Effector CD8-positive, alpha-beta T cell (primary cell): Measurements from ENCODE around the gene SLC29A2.
"Not testable (repeated sequence)": the region's sequence is repeated elsewhere in the genome, so short reads cannot be mapped to it uniquely, and the experiment has no call there.

Experiments used
- DNase-seq: peaks from one replicate; lab custom pipeline; 2025; lab: John Stamatoyannopoulos, UW

SLC29A2 gene

DNA sequence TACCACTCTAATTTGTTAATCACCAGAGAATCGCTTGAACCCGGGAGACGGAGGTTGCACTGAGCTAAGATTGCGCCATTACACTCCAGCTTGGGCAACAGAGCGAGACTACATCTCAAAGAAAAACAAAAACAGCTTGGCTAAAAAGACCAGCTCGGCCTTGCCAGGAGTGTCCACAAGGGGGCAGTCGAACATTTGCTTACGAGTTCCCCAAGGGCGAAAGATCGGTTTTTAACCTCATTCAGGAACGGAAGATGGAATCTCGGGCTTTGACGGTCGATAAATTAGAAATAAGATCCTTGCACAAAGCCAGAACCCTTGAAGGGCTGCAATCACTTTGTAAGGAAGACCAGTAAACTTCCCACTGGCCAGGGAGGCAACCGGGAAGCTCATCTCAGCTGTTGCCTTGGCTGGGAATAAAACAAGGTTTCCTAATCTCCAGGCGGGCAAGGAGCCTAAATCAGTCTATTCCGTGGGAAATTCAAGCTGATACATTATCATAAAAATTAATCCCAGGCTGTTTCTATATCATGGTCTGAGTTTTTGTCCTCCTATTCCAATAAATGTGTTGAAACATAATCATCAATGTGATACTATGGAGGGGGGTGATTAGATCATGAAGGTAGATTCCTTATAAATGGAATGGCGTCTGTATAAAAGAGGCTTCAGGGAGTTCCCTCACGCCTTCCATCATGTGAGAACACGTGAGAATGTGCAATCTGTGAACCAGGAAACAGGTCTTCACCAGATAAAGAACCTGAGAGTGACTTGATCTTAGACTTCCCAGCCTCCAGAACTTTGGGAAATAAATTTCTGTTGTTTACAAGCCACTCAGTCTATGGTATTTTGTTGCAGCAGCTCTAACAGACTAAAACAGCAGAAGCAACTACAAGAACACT, 14.9 kb upstream of the SLC29A2 start:
- DNase-seq, result peak; percentile 73

GRCh38 chr11:66384316-66384715, 12.8 kb upstream of the SLC29A2 start:
- not testable (repeated sequence) for DNase-seq

- DNase-seq, result not testable (repeated sequence)
Observed at GRCh38 chr11:66380264-66380663, 8.7 kb upstream of the SLC29A2 start.

GRCh38 chr11:66373690-66374287, 2.2 kb upstream of the SLC29A2 start:
- not testable (repeated sequence) for DNase-seq

DNA sequence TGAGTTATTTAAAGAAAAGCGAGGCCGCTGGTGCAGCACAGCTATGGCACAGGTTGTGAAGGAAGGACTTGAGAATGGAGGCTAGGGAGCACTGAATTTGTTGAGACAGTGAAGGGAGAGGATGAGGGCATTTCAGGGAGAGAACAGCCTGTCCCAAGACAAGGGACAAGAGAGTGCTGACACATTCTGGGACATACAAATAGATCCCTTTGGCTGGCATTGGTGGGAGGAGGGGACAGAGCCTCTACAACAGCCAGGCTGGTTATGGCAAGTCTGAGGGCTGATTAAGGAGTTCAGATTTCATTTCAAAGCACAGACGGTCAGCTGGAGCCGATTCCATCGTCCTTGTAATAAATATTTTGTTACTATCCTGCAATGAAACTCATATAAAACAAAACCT, 1.7 kb upstream of the SLC29A2 start:
- DNase-seq, result no peak

DNA sequence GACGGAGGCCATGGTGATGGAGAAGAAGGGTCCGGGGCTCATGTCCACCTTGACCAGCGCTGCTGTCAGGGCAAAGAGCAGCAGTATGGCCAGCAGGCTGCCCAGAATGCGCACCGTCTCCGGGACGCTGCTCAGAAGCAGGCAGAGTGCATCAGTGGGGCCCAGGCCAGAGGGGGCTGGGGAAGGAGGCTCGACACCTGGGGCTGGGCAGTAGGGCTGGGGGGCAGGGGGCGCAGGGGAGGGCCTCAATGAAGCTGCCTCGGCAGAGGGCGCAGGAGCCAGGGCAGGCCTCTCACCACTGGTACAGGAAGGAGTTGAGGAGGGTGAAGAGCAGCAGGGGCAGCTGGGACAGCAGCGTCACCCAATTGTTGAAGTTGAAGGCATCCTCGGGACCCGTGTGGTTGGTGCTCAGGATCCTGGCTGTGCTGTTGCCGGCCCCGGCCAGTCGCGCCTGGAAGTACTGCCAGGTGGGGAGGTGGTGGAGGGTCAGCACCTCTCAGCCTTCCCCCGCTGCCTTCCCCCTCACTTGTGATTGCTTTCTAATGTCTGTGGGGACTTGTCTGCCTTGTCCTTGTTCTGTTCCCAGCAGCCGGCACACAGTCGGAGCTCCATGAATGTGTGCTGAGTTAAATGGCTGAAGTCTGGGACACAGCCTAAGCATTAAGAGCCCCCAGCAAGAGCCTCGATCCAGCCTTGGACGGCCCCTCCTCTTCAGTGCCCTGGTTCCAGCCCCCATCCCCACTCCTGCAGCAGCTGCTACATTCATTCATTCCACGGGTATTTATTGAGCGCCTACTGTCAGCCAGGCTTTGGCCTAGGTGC, 2.3 kb downstream of the SLC29A2 start:
- no peak for DNase-seq

DNA sequence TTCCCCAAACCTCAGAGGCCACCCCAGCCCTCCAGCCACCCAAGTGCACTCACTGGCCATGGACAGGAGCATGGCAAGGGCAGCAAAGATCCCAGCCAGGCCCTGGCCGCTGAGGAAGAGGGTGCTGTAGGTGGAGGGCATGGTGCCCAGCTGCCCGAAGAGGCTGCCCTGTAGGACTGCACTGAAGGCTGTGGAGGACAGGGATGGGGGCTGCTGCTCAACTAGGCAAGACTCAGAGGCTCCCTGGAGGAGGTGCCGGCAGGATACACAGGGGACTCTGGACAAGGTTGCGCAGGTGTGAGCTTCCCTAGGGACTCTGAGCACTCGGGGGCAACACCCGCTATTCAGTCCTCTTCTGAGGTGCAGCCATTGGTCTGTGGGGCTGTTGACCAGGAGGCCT, 3.1 kb downstream of the SLC29A2 start:
- DNase-seq, result no peak

DNA sequence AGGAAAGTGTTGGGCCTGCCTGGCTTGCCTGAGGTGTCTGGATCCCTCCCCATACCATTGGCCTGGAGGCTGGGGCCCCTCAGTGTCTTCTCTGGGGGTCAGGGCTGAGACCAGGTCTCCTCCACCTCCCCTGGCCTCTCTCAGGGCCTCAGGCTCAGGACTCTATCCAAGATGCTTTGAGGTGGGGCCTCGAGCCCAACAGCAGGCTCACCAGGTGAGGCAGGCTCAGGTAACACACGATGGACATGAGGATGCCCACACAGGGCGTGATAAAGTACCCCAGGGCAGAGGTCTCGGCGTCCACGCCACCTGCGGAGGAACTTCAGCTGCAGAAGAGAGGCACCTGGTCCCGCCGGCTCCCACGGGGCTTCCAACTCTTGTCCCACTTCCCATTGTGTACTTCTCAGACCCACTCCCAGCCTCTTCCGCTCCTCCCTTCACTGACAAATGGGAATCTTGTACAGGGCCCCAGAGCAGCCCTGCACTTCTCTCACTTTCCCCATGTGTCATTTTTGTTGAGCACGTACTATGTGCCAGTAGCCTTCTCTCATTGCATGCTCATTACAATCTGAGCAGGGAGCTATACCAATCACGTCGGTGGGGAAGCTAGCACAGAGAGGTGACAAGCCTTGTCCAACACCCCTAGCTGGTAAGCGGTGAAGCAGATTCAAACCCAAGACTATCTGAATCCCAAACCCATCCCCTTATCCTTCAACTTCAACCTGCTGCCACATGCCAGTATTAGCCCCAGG, 3.8 kb downstream of the SLC29A2 start:
- no peak for DNase-seq

- DNase-seq, result no peak
Observed at GRCh38 chr11:66366844-66367477, 4.6 kb downstream of the SLC29A2 start.

- no peak for DNase-seq
Observed at GRCh38 chr11:66365711-66366619, 5.6 kb downstream of the SLC29A2 start.

DNA sequence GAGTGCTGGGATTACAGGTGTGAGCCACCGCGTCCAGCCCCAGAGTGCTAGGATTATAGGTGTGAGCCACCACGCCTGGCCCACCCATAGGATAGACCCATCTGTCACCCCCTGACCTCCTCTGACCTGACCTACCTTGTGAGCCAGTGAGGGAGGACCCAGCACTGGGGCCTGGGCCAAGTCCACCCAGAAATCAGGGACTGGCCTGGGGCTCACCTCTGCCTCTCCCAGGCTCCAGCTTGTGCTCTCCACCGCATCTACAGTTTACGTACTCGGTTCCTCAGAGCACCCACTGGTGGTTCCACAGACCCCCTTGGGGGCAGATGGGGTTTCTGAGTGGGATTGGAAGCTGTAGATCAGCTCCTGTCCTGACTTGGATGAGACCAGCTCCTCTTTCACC, 6.4 kb downstream of the SLC29A2 start:
- no peak for DNase-seq

GRCh38 chr11:66363805-66364535, 7.6 kb downstream of the SLC29A2 start:
- DNase-seq, result peak; percentile 58

GRCh38 chr11:66363187-66363601, 8.4 kb downstream of the SLC29A2 start:
- no peak for DNase-seq

GRCh38 chr11:66362481-66363147, 8.9 kb downstream of the SLC29A2 start:
- no peak for DNase-seq

DNA sequence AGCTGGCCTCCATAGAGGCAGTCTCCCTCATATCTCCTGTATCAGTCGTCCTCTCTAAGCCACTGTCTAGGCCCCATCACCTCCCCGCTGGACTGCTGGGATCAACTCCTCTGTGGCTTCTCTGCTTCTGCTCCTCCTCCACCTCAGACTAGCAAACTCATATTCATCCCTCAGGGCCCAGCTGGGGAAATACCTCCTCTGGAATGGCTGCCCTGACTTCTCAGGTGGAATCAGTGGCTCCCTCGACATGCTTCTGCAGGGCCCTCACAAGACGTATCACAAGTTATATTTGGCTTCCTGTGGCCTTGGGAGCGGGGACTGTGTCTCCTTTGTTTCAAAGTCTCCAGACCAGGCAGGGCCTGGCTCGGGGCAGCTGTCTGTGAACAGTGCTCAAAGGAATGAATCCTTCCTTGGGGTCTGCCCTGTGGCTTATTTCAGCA, 10.0 kb downstream of the SLC29A2 start:
- no peak for DNase-seq

GRCh38 chr11:66360406-66361073, 11.0 kb downstream of the SLC29A2 start:
- no peak for DNase-seq

DNA sequence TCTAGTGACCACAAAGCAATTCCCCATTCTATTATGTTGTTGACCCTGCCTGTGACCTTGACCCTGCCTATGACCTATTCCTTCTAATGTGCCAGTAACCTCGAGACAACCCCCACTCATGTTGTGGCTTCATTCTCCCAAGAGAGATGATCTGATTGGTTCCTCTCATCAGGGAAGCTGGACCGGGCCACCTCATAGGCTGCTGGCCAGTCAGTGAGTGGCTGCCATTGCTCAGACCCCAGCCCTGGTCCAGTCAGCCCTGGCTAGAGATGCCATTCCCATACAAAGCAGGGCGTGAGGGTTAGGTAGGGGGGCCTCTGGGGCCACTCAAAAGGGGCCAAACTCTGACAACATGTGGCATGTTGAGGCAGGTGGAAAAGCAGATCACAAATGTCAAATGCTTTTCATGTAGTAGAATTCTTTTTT, 11.9 kb downstream of the SLC29A2 start:
- DNase-seq, result no peak

DNA sequence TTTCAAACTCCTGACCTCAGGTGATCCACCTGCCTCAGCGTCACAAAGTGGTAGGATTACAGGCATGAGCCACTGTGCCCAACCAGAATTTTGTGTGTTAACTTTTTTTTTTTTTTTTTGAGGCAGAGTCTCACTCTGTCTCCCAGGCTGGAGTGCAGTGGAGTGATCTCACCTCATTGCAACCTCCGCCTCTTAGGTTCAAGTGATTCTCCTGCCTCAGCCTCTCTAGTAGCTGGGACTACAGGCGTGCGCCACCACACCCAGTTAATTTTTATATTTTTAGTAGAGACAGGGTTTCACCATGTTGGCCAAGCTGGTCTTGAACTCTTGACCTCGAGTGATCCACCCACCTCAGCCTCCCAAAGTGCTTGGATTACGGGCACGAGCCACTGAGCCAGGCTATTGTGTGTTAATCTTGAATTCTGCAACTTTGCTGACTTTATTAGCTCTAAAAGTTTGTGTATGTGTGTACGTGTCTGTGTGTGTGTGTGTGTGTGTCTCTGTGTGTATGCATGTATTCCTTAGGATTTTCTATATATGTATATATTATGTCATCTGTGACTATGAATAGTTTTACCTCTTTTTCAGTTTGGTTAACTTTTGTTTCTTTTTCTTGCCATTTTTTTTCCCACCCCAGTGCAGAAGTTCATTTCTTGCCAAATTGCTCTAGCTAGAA, 20.9 kb downstream of the SLC29A2 start:
- not testable (repeated sequence) for DNase-seq
